ENCODE results near the gene NRN1L. TPM values are rescaled to one million over a fixed set of nuclear protein-coding genes. Genes with fewer than 3 reads are reported as not detected.
"Not testable (repeated sequence)": the region's sequence is repeated elsewhere in the genome, so short reads cannot be mapped to it uniquely, and the experiment has no call there.

The NRN1L gene
- total and polyA plus RNA-seq, 2 donors = 1.9 TPM; not detected in 1

GRCh38 chr16:67907397-67908180 lies 22.9 kb downstream of the NRN1L start:
- Histone ChIP-seq H3K4me3 (ENCODE audit: low read depth, low read length) (no peak overlapping the region), H3K4me1 (ENCODE audit: insufficient read depth) (no peaks in the 10 kb centered on the region), H3K36me3 (ENCODE audit: insufficient read depth) (no peaks in the 10 kb centered on the region), H3K27ac (ENCODE audit: low read depth) (no peak overlapping the region)
- 89% methylated on average over 11 of the region's 11 CpGs for WGBS
- no peak for DNase-seq (ENCODE audit: extremely low spot score)

- no peak overlapping the region for H3K4me3 ChIP-seq (ENCODE audit: low read depth, low read length)
- H3K36me3 ChIP-seq (ENCODE audit: insufficient read depth) = no peaks in the 10 kb centered on the region
- no peak for DNase-seq (ENCODE audit: extremely low spot score)
- no peak overlapping the region for H3K27ac ChIP-seq (ENCODE audit: low read depth)
- H3K4me1 ChIP-seq (ENCODE audit: insufficient read depth) = no peaks in the 10 kb centered on the region
- 93% methylated on average over 36 of the region's 36 CpGs for WGBS
These were observed 24.5 kb downstream of the NRN1L start for GRCh38 chr16:67909056-67909742.

- Histone ChIP-seq H3K4me3 (ENCODE audit: low read depth, low read length) (no peak overlapping the region), H3K4me1 (ENCODE audit: insufficient read depth) (no peaks in the 10 kb centered on the region), H3K27ac (ENCODE audit: low read depth) (no peak overlapping the region), H3K36me3 (ENCODE audit: insufficient read depth) (no peaks in the 10 kb centered on the region)
- no peak for DNase-seq (ENCODE audit: extremely low spot score)
- 52% methylated on average over 2 of the region's 2 CpGs for WGBS
These were observed 25.5 kb downstream of the NRN1L start for GRCh38 chr16:67910158-67910557.

GRCh38 chr16:67914758-67915495 lies 30.2 kb downstream of the NRN1L start:
- 70% methylated on average over 7 of the region's 7 CpGs for WGBS
- Histone ChIP-seq H3K27ac (ENCODE audit: low read depth) (no peak overlapping the region), H3K36me3 (ENCODE audit: insufficient read depth) (no peaks in the 10 kb centered on the region)

GRCh38 chr16:67915496-67915769 lies 30.7 kb downstream of the NRN1L start:
- H3K36me3 ChIP-seq (ENCODE audit: insufficient read depth); H3K4me1 ChIP-seq (ENCODE audit: insufficient read depth); DNase-seq (ENCODE audit: extremely low spot score); H3K4me3 ChIP-seq (ENCODE audit: low read depth, low read length); H3K27ac ChIP-seq (ENCODE audit: low read depth): not testable (repeated sequence)
- WGBS = 69% methylated on average over 2 of the region's 2 CpGs

More at GRCh38 chr16:67914758-67915495, 30.2 kb downstream of the NRN1L start:
- no peak for DNase-seq (ENCODE audit: extremely low spot score)
- H3K4me3 ChIP-seq (ENCODE audit: low read depth, low read length) = no peak overlapping the region
- H3K4me1 ChIP-seq (ENCODE audit: insufficient read depth) = no peaks in the 10 kb centered on the region

- H3K36me3 ChIP-seq (ENCODE audit: insufficient read depth) = no peaks in the 10 kb centered on the region
- H3K4me1 ChIP-seq (ENCODE audit: insufficient read depth) = no peaks in the 10 kb centered on the region
- no peak overlapping the region for H3K27ac ChIP-seq (ENCODE audit: low read depth)
- no peak overlapping the region for H3K4me3 ChIP-seq (ENCODE audit: low read depth, low read length)
- WGBS = 79% methylated on average over 7 of the region's 7 CpGs
- no peak for DNase-seq (ENCODE audit: extremely low spot score)
These were observed 31.4 kb downstream of the NRN1L start for GRCh38 chr16:67915831-67916723.

- no peak for DNase-seq (ENCODE audit: extremely low spot score)
- 55% methylated on average over 6 of the region's 6 CpGs for WGBS
- no peak overlapping the region for H3K27ac ChIP-seq (ENCODE audit: low read depth)
- no peaks in the 10 kb centered on the region for H3K4me1 ChIP-seq (ENCODE audit: insufficient read depth)
- H3K36me3 ChIP-seq (ENCODE audit: insufficient read depth) = no peaks in the 10 kb centered on the region
- H3K4me3 ChIP-seq (ENCODE audit: low read depth, low read length) = no peak overlapping the region
These were observed 32.6 kb downstream of the NRN1L start for GRCh38 chr16:67917140-67917851.

GRCh38 chr16:67917852-67918236 lies 33.2 kb downstream of the NRN1L start:
- Histone ChIP-seq H3K27ac (ENCODE audit: low read depth) (no peak overlapping the region), H3K36me3 (ENCODE audit: insufficient read depth) (no peaks in the 10 kb centered on the region), H3K4me1 (ENCODE audit: insufficient read depth) (no peaks in the 10 kb centered on the region), H3K4me3 (ENCODE audit: low read depth, low read length) (no peak overlapping the region)
- DNase-seq (ENCODE audit: extremely low spot score) = no peak
- WGBS = 88% methylated on average over 4 of the region's 4 CpGs

GRCh38 chr16:67919622-67920221 lies 35.0 kb downstream of the NRN1L start:
- no peak for DNase-seq (ENCODE audit: extremely low spot score)
- H3K36me3 ChIP-seq (ENCODE audit: insufficient read depth) = no peaks in the 10 kb centered on the region
- no peaks in the 10 kb centered on the region for H3K4me1 ChIP-seq (ENCODE audit: insufficient read depth)
- H3K4me3 ChIP-seq (ENCODE audit: low read depth, low read length) = no peak overlapping the region
- H3K27ac ChIP-seq (ENCODE audit: low read depth) = no peak overlapping the region
- WGBS = 66% methylated on average over 6 of the region's 6 CpGs

GRCh38 chr16:67922221-67922620 lies 37.5 kb downstream of the NRN1L start:
- DNase-seq (ENCODE audit: extremely low spot score) = no peak
- no peak overlapping the region for H3K4me3 ChIP-seq (ENCODE audit: low read depth, low read length)
- WGBS = 71% methylated on average over 5 of the region's 5 CpGs
- H3K36me3 ChIP-seq (ENCODE audit: insufficient read depth) = no peaks in the 10 kb centered on the region
- no peak overlapping the region for H3K27ac ChIP-seq (ENCODE audit: low read depth)
- H3K4me1 ChIP-seq (ENCODE audit: insufficient read depth) = no peaks in the 10 kb centered on the region

GRCh38 chr16:67922740-67923139 lies 38.1 kb downstream of the NRN1L start:
- Histone ChIP-seq H3K36me3 (ENCODE audit: insufficient read depth) (no peaks in the 10 kb centered on the region), H3K27ac (ENCODE audit: low read depth) (no peak overlapping the region), H3K4me1 (ENCODE audit: insufficient read depth) (no peaks in the 10 kb centered on the region)

GRCh38 chr16:67923414-67924116 lies 38.9 kb downstream of the NRN1L start:
- Histone ChIP-seq H3K36me3 (ENCODE audit: insufficient read depth) (no peaks in the 10 kb centered on the region), H3K4me3 (ENCODE audit: low read depth, low read length) (no peak overlapping the region), H3K27ac (ENCODE audit: low read depth) (no peak overlapping the region), H3K4me1 (ENCODE audit: insufficient read depth) (no peaks in the 10 kb centered on the region)
- DNase-seq (ENCODE audit: extremely low spot score) = no peak
- WGBS = 72% methylated on average over 10 of the region's 10 CpGs

More at GRCh38 chr16:67922740-67923139, 38.1 kb downstream of the NRN1L start:
- DNase-seq (ENCODE audit: extremely low spot score) = no peak
- 78% methylated on average over 8 of the region's 8 CpGs for WGBS
- no peak overlapping the region for H3K4me3 ChIP-seq (ENCODE audit: low read depth, low read length)
